Peyer's patch (tissue), 4 donors: ENCODE results near the gene CDH11. TPM values are rescaled to one million over a fixed set of nuclear protein-coding genes. Genes with fewer than 3 reads are reported as not detected.
A peak's percentile ranks its signal among the peaks of the same experiment; 100 is the strongest.

Experiments used
- DNase-seq, 3 donors: peaks; one replicate each; pipeline ENCODE4 v3.0.0-alpha.2; 2017 to 2019
- H3K27ac ChIP-seq, 4 donors: fragments of 200-600 bp; sonication (generic); one replicate each; pipeline ENCODE4 v1.5.1; 2016 to 2019
- H3K27me3 ChIP-seq, 2 donors: fragments of 200-600 bp; sonication (generic); one replicate each; pipeline ENCODE4 v1.5.1; 2019
- H3K36me3 ChIP-seq, 3 donors: fragments of 200-600 bp; sonication (generic); one replicate each; pipeline ENCODE4 v1.5.1; 2016 to 2019
- H3K4me1 ChIP-seq, 4 donors: fragments of 200-600 bp; sonication (generic); one replicate each; pipeline ENCODE4 v1.5.1; 2016 to 2019
- H3K4me3 ChIP-seq, 4 donors: fragments of 200-600 bp; sonication (generic); 1 replicate in 3 of 4; 2 replicates in 1 of 4; pipeline ENCODE4 v1.5.1; 2016 to 2019; ENCODE audit warnings: mild to moderate bottlenecking in 1 of 4
- H3K9me3 ChIP-seq, 4 donors: fragments of 200-600 bp; sonication (generic); one replicate each; pipeline ENCODE4 v1.5.1; 2016 to 2019; ENCODE audit warnings: mild to moderate bottlenecking in 1 of 4
- POLR2A ChIP-seq, 2 donors: fragments of 450-650 bp; IDR thresholded peaks; one replicate each; pipeline ENCODE4 v1.5.1; 2017; ENCODE audit warnings: antibody characterized with exemption in 2 of 2, mild to moderate bottlenecking in 2 of 2, moderate library complexity in 2 of 2
- total RNA-seq, 4 donors: library from RNA; depleted of rRNA; stranded (reverse); fragments of >200 nt; gene quantifications; one replicate each; pipeline ENCODE4 v1.1.0, GENCODE V29; 2016
- TF ChIP-seq, protein P1 (sequence below), 6 experiments: fragments of 450-650 bp in 4 of 6; fragments of 200-600 bp in 2 of 6; sonication (generic) in 1 of 6; IDR thresholded peaks; one replicate each; pipeline ENCODE4 v1.5.1; 2017 to 2019; ENCODE audit warnings: antibody characterized with exemption in 6 of 6, mild to moderate bottlenecking in 3 of 6, moderate library complexity in 1 of 6

Gene CDH11
- total RNA-seq, 4 donors from 2014 or later: 2.1 to 16.5 (median 4.9) TPM

DNA sequence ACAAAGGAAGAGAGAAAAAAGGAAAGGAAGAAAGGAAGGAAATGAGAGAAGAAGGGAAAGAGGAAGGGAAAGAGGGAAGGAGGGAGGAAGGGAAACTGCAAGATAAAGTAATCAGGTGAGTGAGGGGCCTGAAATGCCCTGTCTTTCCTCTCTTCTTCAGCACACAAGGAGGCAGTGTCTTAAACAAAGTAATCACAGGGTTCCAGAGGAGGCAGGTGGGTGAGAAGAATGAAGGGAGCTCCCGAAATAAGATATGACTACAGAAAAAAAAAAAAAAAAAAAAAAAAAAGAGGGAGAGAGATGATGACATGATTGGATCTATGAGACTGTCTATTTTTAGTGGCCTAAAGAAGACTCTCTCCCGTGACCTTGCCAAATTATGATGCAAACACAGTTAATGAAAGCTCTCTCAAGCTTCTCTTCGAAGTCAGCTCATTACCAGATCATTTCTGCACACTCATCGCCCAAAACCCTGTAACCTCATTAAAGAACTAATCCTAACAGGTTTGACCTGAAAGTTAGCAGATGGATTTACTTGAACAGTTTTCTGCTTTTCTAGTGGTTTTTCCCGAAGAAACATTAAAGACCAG is 53.6 kb downstream of the CDH11 start:
- no peak for TF ChIP-seq POLR2A (IDR thresholded peaks at IDR 0.05)
- TF ChIP-seq, protein P1, sequence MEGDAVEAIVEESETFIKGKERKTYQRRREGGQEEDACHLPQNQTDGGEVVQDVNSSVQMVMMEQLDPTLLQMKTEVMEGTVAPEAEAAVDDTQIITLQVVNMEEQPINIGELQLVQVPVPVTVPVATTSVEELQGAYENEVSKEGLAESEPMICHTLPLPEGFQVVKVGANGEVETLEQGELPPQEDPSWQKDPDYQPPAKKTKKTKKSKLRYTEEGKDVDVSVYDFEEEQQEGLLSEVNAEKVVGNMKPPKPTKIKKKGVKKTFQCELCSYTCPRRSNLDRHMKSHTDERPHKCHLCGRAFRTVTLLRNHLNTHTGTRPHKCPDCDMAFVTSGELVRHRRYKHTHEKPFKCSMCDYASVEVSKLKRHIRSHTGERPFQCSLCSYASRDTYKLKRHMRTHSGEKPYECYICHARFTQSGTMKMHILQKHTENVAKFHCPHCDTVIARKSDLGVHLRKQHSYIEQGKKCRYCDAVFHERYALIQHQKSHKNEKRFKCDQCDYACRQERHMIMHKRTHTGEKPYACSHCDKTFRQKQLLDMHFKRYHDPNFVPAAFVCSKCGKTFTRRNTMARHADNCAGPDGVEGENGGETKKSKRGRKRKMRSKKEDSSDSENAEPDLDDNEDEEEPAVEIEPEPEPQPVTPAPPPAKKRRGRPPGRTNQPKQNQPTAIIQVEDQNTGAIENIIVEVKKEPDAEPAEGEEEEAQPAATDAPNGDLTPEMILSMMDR (IDR thresholded peaks at IDR 0.05): no peak
- Histone ChIP-seq H3K9me3 (no peaks in the 10 kb centered on the region), H3K27ac (peak overlapping the region in 1 of 4 donors; percentile 25), H3K4me1 (no peaks in the 10 kb centered on the region), H3K27me3 (no peaks in the 10 kb centered on the region), H3K4me3 (no peak overlapping the region), H3K36me3 (no peaks in the 10 kb centered on the region)
- DNase-seq: no peak

DNA sequence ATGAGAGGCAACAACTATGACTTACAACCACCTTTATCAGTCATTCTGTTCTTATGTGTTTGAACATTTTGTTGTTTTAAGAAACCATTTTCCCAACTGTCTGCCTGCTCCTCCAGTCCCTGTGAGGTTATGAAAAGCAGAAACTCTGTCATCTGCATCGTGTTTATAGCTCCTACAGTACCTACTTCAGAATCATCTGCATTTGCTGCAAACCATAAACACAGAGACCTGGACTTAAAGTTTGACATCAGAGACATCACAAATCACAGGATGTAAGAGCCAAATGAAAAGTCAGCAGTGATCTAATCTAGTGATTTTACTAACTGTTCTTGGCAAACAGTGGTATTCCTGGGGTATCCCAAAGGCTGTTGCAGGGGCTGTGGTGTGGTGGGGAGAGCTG is 55.2 kb downstream of the CDH11 start:
- no peaks in the 10 kb centered on the region for H3K9me3 ChIP-seq
- no peak overlapping the region for H3K4me3 ChIP-seq
- DNase-seq: no peak
- no peak for TF ChIP-seq POLR2A (IDR thresholded peaks at IDR 0.05)
- TF ChIP-seq, protein P1 (IDR thresholded peaks at IDR 0.05): no peak
- H3K4me1 ChIP-seq: no peaks in the 10 kb centered on the region
- H3K36me3 ChIP-seq: no peaks in the 10 kb centered on the region
- H3K27me3 ChIP-seq: no peaks in the 10 kb centered on the region
- no peak overlapping the region for H3K27ac ChIP-seq

DNA sequence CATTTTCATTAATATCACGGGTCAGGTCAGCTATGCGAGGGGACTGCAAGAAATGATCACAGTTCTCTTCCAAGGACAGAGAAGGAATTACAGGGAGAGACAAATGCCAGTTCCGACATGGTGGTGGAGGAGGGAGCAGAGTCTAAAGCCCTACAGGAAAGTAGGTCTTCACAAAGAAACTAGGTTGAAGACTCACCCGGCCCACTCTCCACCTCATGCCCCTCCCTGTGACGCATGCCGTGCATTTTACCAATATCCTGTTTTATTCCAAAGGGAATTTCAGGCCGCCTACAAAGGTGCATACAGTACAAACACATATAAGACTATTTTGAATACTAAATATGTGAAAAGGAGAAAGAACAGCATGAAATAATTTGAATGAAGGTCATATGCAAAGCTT is 56.8 kb downstream of the CDH11 start:
- DNase-seq: no peak

GRCh38 chr16:65064131-65064530 is 57.7 kb downstream of the CDH11 start:
- H3K9me3 ChIP-seq: no peaks in the 10 kb centered on the region
- no peak overlapping the region for H3K4me3 ChIP-seq
- H3K4me1 ChIP-seq: no peaks in the 10 kb centered on the region
- H3K27ac ChIP-seq: no peak overlapping the region
- DNase-seq: no peak
- H3K27me3 ChIP-seq: no peaks in the 10 kb centered on the region
- TF ChIP-seq, protein P1 (IDR thresholded peaks at IDR 0.05): no peak
- no peak for TF ChIP-seq POLR2A (IDR thresholded peaks at IDR 0.05)
- no peaks in the 10 kb centered on the region for H3K36me3 ChIP-seq

More for the DNA sequence above, 56.8 kb downstream of the CDH11 start:
- Histone ChIP-seq H3K36me3 (no peaks in the 10 kb centered on the region), H3K4me3 (no peak overlapping the region), H3K27me3 (no peaks in the 10 kb centered on the region), H3K4me1 (no peaks in the 10 kb centered on the region), H3K9me3 (no peaks in the 10 kb centered on the region), H3K27ac (no peak overlapping the region)
- TF ChIP-seq, protein P1 (IDR thresholded peaks at IDR 0.05): no peak
- no peak for TF ChIP-seq POLR2A (IDR thresholded peaks at IDR 0.05)

DNA sequence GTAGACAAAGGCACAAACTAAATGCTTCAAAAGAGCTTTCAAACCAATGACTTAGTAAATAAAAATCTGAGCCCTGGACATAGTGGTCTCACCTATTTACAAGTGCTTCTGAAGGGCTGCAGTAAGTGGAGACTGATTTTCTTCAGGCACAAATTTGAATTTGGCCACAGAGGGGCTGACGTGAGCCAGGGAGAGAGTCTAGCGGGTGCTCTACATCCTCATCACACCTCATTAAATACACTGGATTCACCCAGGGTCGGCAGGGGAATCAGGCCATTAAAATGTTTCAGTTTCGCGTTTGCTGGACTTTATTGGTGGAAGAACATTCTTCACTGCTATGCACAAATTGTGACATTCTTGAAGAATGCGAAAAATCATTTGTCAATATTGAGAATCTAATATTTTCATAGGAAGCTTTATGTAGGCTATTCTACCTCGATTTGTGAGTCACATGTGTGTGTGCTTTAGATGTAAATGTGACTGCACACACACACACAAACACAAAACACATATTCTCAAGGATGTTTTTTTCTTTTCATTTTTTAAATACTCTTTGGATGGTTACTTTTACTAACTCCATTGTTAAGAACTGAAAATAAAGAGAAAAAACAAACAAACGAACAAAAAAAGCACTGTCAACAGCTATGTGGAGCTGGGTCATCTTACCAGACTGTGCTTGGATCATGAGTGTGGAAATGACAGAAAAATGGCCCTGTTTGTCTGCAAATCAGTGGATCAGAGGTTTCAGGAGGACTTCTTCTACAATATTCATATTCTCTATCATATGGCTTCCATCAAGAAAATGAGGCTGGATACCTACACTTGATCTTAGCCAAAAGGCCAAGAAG is 58.9 kb downstream of the CDH11 start:
- no peak for TF ChIP-seq POLR2A (IDR thresholded peaks at IDR 0.05)
- TF ChIP-seq, protein P1 (IDR thresholded peaks at IDR 0.05): no peak
- Histone ChIP-seq H3K4me3 (no peak overlapping the region), H3K4me1 (no peaks in the 10 kb centered on the region), H3K27me3 (no peaks in the 10 kb centered on the region), H3K27ac (no peak overlapping the region), H3K36me3 (no peaks in the 10 kb centered on the region), H3K9me3 (no peaks in the 10 kb centered on the region)
- DNase-seq: no peak
